ENCODE data around the gene TNK2.

The TNK2 gene

GRCh38 chr3:195815169-195815771 is 93.1 kb downstream of the TNK2 start:
- Histone ChIP-seq H3K4me3 (ENCODE audit: insufficient read length, low read depth) (no peak overlapping the region), H3K9me3 (ENCODE audit: insufficient read depth, low read length) (no peaks in the 10 kb centered on the region), H3K27me3 (ENCODE audit: insufficient read depth, insufficient read length) (peaks cover 27% of the 10 kb centered on the region), H3K4me1 (ENCODE audit: insufficient read depth, insufficient read length) (peaks cover 8% of the 10 kb centered on the region), H3K9ac (ENCODE audit: insufficient read length, low read depth) (no peak overlapping the region), H3K36me3 (ENCODE audit: insufficient read depth, insufficient read length, low read length) (no peaks in the 10 kb centered on the region)
- DNase-seq (ENCODE audit: low read depth, low spot score), result no peak
- TF ChIP-seq YY1 (IDR thresholded peaks at IDR 0.05; ENCODE audit: insufficient read depth, insufficient read length) (no peak), SUZ12 (IDR thresholded peaks at IDR 0.05; ENCODE audit: extremely low read depth, insufficient read depth, insufficient read length) (no peak), ZNF274 (IDR thresholded peaks at IDR 0.05; ENCODE audit: low read depth, low read length) (no peak)

GRCh38 chr3:195813916-195814640 is 94.3 kb downstream of the TNK2 start:
- H3K9me3 ChIP-seq (ENCODE audit: insufficient read depth, low read length), result no peaks in the 10 kb centered on the region
- no peak overlapping the region for H3K9ac ChIP-seq (ENCODE audit: insufficient read length, low read depth)
- no peaks in the 10 kb centered on the region for H3K36me3 ChIP-seq (ENCODE audit: insufficient read depth, insufficient read length, low read length)
- H3K4me3 ChIP-seq (ENCODE audit: insufficient read length, low read depth), result no peak overlapping the region
- H3K27me3 ChIP-seq (ENCODE audit: insufficient read depth, insufficient read length), result peaks cover 23% of the 10 kb centered on the region
- H3K4me1 ChIP-seq (ENCODE audit: insufficient read depth, insufficient read length), result peaks cover 8% of the 10 kb centered on the region
- TF ChIP-seq YY1 (IDR thresholded peaks at IDR 0.05; ENCODE audit: insufficient read depth, insufficient read length), result no peak
- no peak for TF ChIP-seq SUZ12 (IDR thresholded peaks at IDR 0.05; ENCODE audit: extremely low read depth, insufficient read depth, insufficient read length)
- no peak for TF ChIP-seq ZNF274 (IDR thresholded peaks at IDR 0.05; ENCODE audit: low read depth, low read length)
- DNase-seq (ENCODE audit: low read depth, low spot score), result no peak
